Measurements from ENCODE around the gene ELFN1.

Gene ELFN1

DNA sequence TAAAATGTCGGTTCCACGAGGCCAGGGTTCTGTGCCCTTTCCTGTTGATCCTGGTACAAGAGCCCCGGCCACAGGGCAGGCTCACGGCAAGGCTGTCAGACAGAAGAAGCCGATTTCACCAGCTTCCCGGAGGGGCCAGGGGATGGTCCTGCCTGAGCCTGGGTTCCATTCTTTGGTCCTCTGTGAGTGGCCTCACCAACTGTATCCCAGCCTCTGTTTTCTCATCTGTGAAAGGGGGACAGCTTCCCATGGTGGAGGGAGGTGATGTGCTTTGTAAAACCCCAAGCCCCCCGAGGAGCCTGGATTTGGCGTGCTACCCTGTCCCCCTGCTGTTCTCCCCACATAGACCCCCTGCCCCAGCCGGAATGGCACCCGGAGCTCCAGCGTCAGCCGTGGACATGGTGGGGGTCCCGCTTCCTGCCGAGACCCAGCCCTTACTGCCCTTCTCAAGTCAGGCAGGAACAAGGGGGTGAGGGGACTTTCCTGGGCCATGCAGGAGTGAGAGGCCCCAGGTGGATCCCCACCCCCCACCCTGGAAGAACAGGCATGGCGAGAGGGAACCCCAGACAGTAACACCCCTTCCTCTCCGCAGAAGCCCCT is 28.3 kb upstream of the ELFN1 start:
- peak in 2 of 10 donors; percentile 51 to 70 for DNase-seq
- intact Hi-C loops (cut with DNase I) = no loop called here

GRCh38 chr7:1642291-1642731 is 27.8 kb upstream of the ELFN1 start:
- DNase-seq = peak in 3 of 10 donors; percentile 58 to 78 (median 65)
- intact Hi-C loops (cut with DNase I) = no loop called here

GRCh38 chr7:1643270-1644092 is 26.6 kb upstream of the ELFN1 start:
- intact Hi-C loops (cut with DNase I) = no loop called here
- DNase-seq = peak in 3 of 10 donors; percentile 26 to 41 (median 29)

GRCh38 chr7:1644341-1645070 is 25.6 kb upstream of the ELFN1 start:
- peak in 2 of 10 donors; percentile 54 to 66 for DNase-seq
- intact Hi-C loops (cut with DNase I) = no loop called here

- DNase-seq = peak in 2 of 10 donors; percentile 35 to 79
- intact Hi-C loops (cut with DNase I) = no loop called here
These were observed 25.0 kb upstream of the ELFN1 start for GRCh38 chr7:1645071-1645409.

DNA sequence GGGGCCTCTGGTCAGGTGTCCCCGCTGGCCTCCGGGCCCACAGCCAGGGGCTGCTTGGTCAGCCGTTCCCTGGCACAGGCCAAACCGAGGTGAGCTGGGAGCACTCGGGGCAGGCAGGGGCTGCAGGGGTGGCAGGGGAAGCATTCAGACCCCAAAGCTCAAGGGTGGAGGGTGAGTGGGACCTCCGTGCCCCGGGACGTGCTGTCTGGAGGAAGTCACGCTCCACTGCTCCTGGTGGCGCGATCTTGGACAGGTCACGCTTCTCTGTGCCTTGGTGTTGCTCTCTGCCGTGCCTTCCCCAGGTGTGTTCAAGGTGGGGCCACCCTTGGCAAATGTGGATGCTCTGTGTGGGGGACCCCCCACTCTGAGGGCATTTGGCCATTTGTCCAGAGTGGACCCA is 24.6 kb upstream of the ELFN1 start:
- DNase-seq = peak in 2 of 10 donors; percentile 66
- intact Hi-C loops (cut with DNase I) = no loop called here

GRCh38 chr7:1646391-1646790 is 23.7 kb upstream of the ELFN1 start:
- intact Hi-C loops (cut with DNase I) = no loop called here
- peak in 2 of 10 donors; percentile 21 to 75 for DNase-seq

DNA sequence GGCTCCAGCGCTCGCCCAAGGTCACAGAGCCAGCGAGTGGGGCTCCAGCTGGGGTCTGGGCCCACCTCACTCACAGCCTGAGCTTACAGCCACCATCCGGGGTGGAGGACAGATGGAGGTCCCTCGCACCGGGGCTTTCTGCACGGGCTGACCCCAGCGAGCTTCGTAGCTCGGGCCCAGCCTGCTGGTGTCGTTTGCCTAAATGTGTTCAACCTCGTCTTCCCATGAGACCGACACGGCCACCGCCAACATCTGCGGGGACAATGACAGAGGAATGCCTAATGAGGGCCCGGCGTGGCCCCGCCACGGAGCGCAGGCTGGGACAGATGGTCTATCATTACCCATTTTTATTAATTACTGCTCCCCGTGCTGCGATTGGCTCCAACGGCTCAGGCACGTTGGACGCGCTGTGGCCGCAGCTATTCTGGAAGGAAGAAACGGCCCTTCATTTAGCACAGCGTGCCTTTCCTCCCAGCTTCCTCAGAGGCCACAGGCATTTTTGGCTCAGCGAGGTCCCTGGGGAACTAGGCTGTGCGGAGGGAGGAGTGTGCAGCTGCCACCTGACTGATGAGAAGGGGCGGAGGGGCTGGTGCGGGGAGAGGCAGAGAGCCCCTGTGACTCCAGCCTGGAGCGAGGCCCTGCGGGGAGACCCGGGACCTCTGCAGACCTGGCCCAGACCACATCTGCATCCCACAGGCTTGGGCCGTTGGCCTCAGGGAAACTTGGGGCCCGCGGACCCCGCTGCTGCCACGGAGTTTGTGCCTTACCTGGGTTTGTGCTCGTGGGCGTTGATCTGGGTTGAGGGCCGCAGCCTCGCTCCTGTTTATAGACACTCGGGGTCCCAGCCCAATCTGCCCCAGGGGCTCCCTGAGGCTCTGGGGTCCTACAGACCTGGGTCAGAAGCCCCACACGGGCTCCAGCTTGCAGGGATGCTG is 22.9 kb upstream of the ELFN1 start:
- peak in 3 of 10 donors; percentile 30 to 86 (median 78) for DNase-seq
- intact Hi-C loops (cut with DNase I) = no loop called here

- intact Hi-C loops (cut with DNase I) = no loop called here
- peak in 5 of 10 donors; percentile 26 to 88 (median 80) for DNase-seq
These were observed 22.0 kb upstream of the ELFN1 start for GRCh38 chr7:1647961-1648672.

- DNase-seq = peak in 3 of 10 donors; percentile 14 to 55 (median 24)
- intact Hi-C loops (cut with DNase I) = no loop called here
These were observed 20.2 kb upstream of the ELFN1 start for GRCh38 chr7:1649751-1650326.

DNA sequence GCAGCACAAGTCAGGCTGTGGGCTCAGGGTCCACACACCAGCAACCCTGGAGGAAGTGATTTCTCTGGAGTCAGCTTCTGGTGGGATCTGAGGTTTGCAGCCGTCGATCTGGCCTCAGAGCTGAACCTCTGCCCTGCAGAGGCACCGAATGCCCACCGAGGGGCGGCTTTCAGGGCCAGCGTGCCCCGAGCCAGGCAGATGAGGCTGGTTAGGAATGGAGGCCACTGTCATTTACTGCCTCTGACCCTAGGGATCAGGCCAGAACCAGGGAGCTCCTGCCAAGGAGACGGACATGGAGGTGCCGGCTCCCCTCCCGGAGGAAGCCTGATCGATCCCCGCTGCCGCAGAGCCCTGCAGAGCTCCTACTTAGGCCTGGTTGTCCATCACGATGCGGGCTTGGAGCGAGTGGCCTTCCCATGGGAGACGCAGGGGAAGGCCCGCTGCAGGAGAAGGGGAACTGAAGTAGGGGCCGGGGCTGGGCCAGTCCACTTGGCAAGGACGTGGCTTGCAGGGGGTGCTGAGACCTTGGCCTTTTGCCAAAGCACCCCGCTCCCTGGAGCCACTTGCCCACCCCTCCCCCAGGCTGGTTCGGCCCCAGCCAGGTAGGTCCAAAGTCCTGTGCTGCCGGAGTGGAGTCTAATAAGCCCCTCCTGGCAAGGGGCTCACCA is 19.6 kb upstream of the ELFN1 start:
- intact Hi-C loops (cut with DNase I) = no loop called here

GRCh38 chr7:1651031-1651446 is 19.0 kb upstream of the ELFN1 start:
- intact Hi-C loops (cut with DNase I) = no loop called here
- peak in 3 of 10 donors; percentile 55 to 60 (median 60) for DNase-seq

More for the DNA sequence above, 19.6 kb upstream of the ELFN1 start:
- peak in 3 of 10 donors; percentile 64 to 76 (median 65) for DNase-seq

- peak in 1 of 10 donors; percentile 41 for DNase-seq
- intact Hi-C loops (cut with DNase I) = no loop called here
These were observed 18.2 kb upstream of the ELFN1 start for GRCh38 chr7:1651891-1652290.

DNA sequence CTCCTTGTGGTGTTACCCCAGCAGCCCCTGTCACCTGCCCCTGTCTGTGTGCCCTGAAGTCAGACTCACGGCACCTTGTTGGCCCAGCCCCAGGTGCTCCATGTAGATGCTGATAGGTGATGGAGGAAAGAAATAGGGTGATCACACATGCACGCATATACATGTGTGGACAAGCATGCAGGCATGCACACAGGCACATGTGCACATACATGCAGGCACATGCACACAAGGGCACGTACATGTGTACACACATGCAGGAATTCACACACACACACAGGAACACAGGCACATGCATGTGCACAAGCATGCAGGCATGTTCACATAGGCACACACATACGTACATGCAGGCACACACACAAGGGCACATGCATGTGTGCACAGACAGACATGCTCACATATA is 16.6 kb upstream of the ELFN1 start:
- intact Hi-C loops (cut with DNase I) = no loop called here
- DNase-seq = peak in 2 of 10 donors; percentile 20 to 52

DNA sequence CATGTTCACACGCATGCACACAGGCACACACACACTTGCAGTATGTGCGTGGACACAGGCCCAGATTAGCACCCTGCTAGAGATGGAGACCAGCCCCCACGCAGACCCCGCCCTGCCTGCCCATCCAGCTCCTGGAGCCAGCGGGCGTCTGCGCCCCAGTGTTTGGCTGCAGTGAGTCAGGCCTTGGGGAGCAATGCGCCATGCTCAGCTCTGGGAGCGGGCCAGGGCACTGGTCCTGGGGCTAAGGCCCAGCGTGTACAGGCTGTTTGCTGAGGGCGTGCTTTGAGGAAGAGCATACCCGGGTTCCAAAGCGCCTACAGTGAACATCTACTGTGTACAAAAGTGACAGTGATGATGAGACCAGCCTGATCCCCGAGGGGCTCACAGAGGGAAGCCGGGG is 16.0 kb upstream of the ELFN1 start:
- intact Hi-C loops (cut with DNase I) = no loop called here
- DNase-seq = peak in 3 of 10 donors; percentile 40 to 70 (median 52)

GRCh38 chr7:1654738-1655475 is 15.2 kb upstream of the ELFN1 start:
- peak in 1 of 10 donors; percentile 62 for DNase-seq
- intact Hi-C loops (cut with DNase I) = no loop called here

DNA sequence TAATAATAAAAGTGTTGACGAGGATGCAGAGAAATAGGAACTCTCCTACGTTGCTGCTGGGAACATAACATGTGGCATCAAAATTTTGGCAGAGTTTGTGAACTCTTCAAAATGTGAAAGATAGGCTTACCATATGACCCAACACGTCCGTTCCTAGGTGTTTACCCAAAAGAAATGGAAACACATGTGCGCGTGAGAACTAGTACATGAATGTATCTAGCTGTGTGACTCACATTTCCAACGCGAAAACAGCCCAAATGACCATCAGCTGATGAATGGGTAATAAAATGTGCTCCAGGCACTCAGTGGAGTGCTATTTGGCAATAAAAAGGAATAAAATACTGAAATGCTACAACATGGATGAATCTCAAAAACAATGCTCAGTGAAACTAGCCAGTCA is 10.4 kb upstream of the ELFN1 start:
- intact Hi-C loops (cut with DNase I) = no loop called here
- no peak for DNase-seq

DNA sequence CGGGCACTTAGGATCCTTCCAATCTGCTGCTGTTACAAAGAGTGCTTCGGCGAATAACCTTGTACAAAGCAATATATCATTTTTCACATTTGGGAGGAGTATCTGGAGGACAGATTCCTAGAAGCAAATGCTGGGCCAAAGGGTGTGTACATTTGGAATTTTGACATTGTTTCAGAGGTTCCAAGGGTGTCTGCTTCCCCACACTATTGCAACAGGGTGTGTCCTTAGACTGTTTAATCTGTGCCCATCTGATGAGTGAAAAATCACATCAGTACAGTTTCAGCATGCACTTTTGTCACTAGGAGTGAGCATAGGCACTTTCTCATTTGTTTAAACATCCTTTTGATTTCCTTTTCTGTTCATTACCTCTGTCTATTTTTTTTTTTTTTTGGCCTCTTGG is 8.6 kb upstream of the ELFN1 start:
- intact Hi-C loops (cut with DNase I) = no loop called here
- DNase-seq = no peak

Data from posterior cingulate gyrus (tissue), 11 donors.